ENCODE measurements around the gene TANGO2. TPM values are rescaled to one million over a fixed set of nuclear protein-coding genes. Genes with fewer than 3 reads are reported as not detected.
A peak's percentile ranks its signal among the peaks of the same experiment; 100 is the strongest.

TANGO2 gene

GRCh38 chr22:20114506-20115475 lies 93.9 kb downstream of the TANGO2 start:
- Histone ChIP-seq H3K36me3 (ENCODE audit: control insufficient read depth, insufficient read depth, low read length) (peaks cover 25% of the 10 kb centered on the region), H2BK15ac (replicated peaks; ENCODE audit: low read depth) (no peak overlapping the region), H3K79me2 (ENCODE audit: control insufficient read depth, insufficient read depth, low read length) (peaks cover 36% of the 10 kb centered on the region), H3K27ac (ENCODE audit: low read depth, low read length) (no peak overlapping the region), H3K56ac (ENCODE audit: low read length) (no peak overlapping the region), H3K4me3 (ENCODE audit: low read length) (no peak overlapping the region), H3K4me2 (ENCODE audit: low read length) (no peak overlapping the region), H4K5ac (ENCODE audit: low read length) (no peak overlapping the region), H2BK5ac (ENCODE audit: low read length) (no peak overlapping the region), H3K18ac (ENCODE audit: low read length) (no peak overlapping the region), H2AK5ac (ENCODE audit: low read length) (no peak overlapping the region), H3K9ac (ENCODE audit: low read length) (no peak overlapping the region), H3K4ac (ENCODE audit: low read depth, low read length) (no peak overlapping the region), H3K4me1 (ENCODE audit: control insufficient read depth, low read depth, low read length) (peaks cover 2% of the 10 kb centered on the region), H2BK120ac (ENCODE audit: low read depth, low read length) (no peak overlapping the region), H3K23ac (ENCODE audit: low read length) (no peak overlapping the region), H3K27me3 (ENCODE audit: insufficient read depth, low read length, poor library complexity) (no peaks in the 10 kb centered on the region), H4K8ac (ENCODE audit: low read depth, low read length) (no peak overlapping the region), H3K79me1 (ENCODE audit: low read length) (peaks cover 13% of the 10 kb centered on the region)
- no CpG with 5 or more reads among the region's 36 CpGs for WGBS (ENCODE audit: extremely low coverage, insufficient coverage, low lambda C conversion rate)
- no peak for DNase-seq

DNA sequence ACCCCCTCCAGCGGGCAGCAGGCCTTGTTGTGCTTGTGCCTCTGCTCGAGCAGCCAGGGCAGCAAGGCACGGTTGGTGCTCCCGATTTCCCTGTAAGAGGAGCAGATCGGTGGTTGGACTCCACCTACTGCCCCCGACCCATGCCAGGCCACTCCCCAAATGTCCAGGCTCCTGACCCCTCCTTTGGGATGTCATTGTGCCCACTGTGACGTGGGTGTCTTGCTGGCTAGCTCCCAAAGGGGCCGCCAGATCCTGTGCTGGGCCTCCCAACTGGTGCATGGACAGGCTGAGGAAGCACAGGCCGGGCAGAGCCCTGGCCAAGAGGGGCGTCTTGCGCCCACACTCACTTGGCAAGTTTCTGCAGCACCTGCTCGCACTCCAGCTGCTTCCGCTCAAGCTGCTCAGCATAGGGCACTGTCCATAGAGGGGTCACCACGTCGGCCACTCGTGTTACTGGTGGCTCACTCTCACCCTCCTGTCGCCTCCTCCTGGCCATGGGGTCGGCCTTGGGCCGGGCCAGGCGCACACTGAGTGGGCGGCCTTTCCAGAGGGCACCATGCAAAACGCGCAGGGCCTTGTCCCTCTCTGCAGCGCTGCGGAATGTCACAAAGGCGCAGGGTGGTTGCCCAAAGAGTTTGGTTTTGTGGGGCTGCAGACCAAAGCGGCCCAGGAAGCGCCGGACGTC lies 94.9 kb downstream of the TANGO2 start, which contains the start of gene RANBP1:
RANBP1 (plus strand) TSS at position 414 of the 685 bp plus-strand sequence; CDS start at position 495, 81 bp downstream.
- peaks cover 46% of the 10 kb centered on the region for H3K79me2 ChIP-seq (ENCODE audit: control insufficient read depth, insufficient read depth, low read length)
- H3K4me1 ChIP-seq (ENCODE audit: control insufficient read depth, low read depth, low read length): peaks cover 2% of the 10 kb centered on the region
- peaks cover 17% of the 10 kb centered on the region for H3K79me1 ChIP-seq (ENCODE audit: low read length)
- H2AK5ac ChIP-seq (ENCODE audit: low read length): peak within 1 kb of the TSS; percentile 93
- no peak within 1 kb of the TSS for H4K5ac ChIP-seq (ENCODE audit: low read length)
- H3K4me2 ChIP-seq (ENCODE audit: low read length): peak within 1 kb of the TSS; percentile 78
- peak within 1 kb of the TSS; percentile 17 for H3K4ac ChIP-seq (ENCODE audit: low read depth, low read length)
- no peak for DNase-seq
- H3K23ac ChIP-seq (ENCODE audit: low read length): peak within 1 kb of the TSS; percentile 24
- no peak within 1 kb of the TSS for H2BK120ac ChIP-seq (ENCODE audit: low read depth, low read length)
- no peaks in the 10 kb centered on the region for H3K27me3 ChIP-seq (ENCODE audit: insufficient read depth, low read length, poor library complexity)
- peak within 1 kb of the TSS; percentile 98 for H3K56ac ChIP-seq (ENCODE audit: low read length)
- H3K27ac ChIP-seq (ENCODE audit: low read depth, low read length): no peak within 1 kb of the TSS
- H3K36me3 ChIP-seq (ENCODE audit: control insufficient read depth, insufficient read depth, low read length): peaks cover 23% of the 10 kb centered on the region
- H4K8ac ChIP-seq (ENCODE audit: low read depth, low read length): no peak within 1 kb of the TSS
- H3K4me3 ChIP-seq (ENCODE audit: low read length): peak within 1 kb of the TSS; percentile 91
- no peak within 1 kb of the TSS for H2BK15ac ChIP-seq (replicated peaks; ENCODE audit: low read depth)
- no CpG with 5 or more reads among the region's 30 CpGs for WGBS (ENCODE audit: extremely low coverage, insufficient coverage, low lambda C conversion rate)
- peak within 1 kb of the TSS; percentile 97 for H3K9ac ChIP-seq (ENCODE audit: low read length)
- H2BK5ac ChIP-seq (ENCODE audit: low read length): no peak within 1 kb of the TSS
- H3K18ac ChIP-seq (ENCODE audit: low read length): no peak within 1 kb of the TSS

GRCh38 chr22:20116376-20116950 lies 95.6 kb downstream of the TANGO2 start:
- Histone ChIP-seq H3K56ac (ENCODE audit: low read length) (peak overlapping the region; percentile 98), H2BK120ac (ENCODE audit: low read depth, low read length) (no peak overlapping the region), H3K4ac (ENCODE audit: low read depth, low read length) (peak overlapping the region; percentile 17), H2AK5ac (ENCODE audit: low read length) (peak overlapping the region; percentile 93), H3K23ac (ENCODE audit: low read length) (peak overlapping the region; percentile 24), H2BK5ac (ENCODE audit: low read length) (no peak overlapping the region), H3K4me1 (ENCODE audit: control insufficient read depth, low read depth, low read length) (peaks cover 2% of the 10 kb centered on the region), H3K4me3 (ENCODE audit: low read length) (peak overlapping the region; percentile 91), H2BK15ac (replicated peaks; ENCODE audit: low read depth) (no peak overlapping the region), H3K36me3 (ENCODE audit: control insufficient read depth, insufficient read depth, low read length) (peaks cover 21% of the 10 kb centered on the region), H4K8ac (ENCODE audit: low read depth, low read length) (no peak overlapping the region), H3K4me2 (ENCODE audit: low read length) (peak overlapping the region; percentile 78), H3K79me2 (ENCODE audit: control insufficient read depth, insufficient read depth, low read length) (peaks cover 51% of the 10 kb centered on the region), H3K27ac (ENCODE audit: low read depth, low read length) (no peak overlapping the region), H3K79me1 (ENCODE audit: low read length) (peaks cover 17% of the 10 kb centered on the region), H4K5ac (ENCODE audit: low read length) (no peak overlapping the region), H3K9ac (ENCODE audit: low read length) (peak overlapping the region; percentile 97), H3K27me3 (ENCODE audit: insufficient read depth, low read length, poor library complexity) (no peaks in the 10 kb centered on the region), H3K18ac (ENCODE audit: low read length) (no peak overlapping the region)
- no CpG with 5 or more reads among the region's 27 CpGs for WGBS (ENCODE audit: extremely low coverage, insufficient coverage, low lambda C conversion rate)
- DNase-seq: no peak

Small RNA genes lying within 50 kb of the gene (small RNA-seq; reads per million reads assigned to genes)
- 34.4 reads per million, percentile 93 among the genes with 10 or more reads in this experiment for gene MIR185 (ENCODE audit: insufficient read depth)
- 0.54 reads per million for gene MIR6816 (ENCODE audit: insufficient read depth)
- gene RF00017 (ENCODE audit: insufficient read depth): not detected
